ENCODE measurements around the gene PLEKHH1.

Gene PLEKHH1

DNA sequence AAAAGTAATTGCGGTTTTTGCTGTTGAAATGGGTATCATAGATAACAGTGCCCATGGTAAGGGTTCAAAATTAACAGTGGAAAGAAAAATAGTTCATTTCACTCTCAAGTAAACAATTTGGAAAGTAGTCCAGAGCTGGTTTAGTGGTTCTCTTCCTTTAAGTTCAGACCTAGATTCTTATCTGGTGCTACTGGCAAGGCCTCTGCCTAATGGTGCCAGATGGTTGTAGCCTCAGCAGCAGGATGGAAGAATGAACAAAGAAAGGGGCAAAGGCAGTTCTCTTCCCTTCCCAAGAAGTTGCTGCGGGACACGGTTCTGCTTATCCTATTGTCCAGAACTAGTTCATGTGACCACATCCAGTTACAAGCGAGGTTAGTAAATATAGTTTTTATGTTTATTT, 97.1 kb downstream of the PLEKHH1 start:
- DNase-seq (ENCODE audit: low read depth): no peak

DNA sequence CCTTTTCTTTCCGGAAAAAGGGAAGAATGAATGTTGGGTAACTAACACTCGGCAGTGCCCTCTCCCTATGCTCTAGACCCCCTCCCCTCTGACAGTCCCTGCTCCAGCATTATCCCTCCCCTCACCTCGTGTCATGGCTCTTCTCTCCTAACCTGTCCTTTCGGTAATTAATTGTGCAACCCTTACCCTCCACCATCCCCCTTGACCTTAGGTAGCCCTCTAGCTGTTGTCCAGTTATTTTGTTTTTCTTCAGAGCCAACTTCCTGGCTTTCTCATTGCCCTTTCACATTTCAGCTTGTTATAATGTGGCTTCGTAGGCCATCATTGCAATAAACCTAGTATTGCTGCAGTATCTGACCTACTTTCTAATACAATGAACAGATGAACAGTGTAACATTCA, 97.8 kb downstream of the PLEKHH1 start:
- DNase-seq (ENCODE audit: low read depth): no peak

DNA sequence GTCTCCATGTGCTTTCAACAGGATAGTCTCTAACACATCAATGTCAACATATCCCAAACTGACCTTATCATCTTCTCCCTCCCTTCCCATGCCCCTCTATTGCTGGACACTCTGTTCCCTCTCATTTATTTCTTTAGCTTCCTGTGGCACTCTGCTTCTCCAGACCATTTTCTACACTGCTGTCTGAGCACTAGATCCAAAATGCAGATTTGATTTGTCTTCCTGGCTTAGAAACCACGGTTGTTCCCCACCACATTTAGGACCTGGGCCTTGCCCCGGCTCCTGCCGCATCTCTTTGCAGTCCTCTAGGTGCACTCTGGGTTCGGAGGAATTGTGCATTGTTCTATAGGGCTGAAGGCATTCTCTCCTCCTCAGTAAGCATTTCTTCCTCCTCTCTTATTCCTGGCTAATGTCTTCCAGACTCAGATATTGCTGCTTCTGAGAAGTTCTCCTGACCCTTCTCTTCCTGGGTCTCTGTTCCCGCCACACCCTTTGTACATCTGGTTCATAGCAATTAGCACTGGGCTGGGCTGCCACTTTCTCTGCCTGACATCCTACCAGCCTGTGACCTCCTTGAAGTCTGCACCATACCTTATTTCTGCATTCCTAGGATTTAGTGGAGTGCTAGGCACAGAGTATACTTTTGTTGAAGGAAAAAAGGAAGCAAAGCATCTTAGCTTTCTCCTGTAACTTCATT, 100.5 kb downstream of the PLEKHH1 start:
- DNase-seq (ENCODE audit: low read depth): no peak

DNA sequence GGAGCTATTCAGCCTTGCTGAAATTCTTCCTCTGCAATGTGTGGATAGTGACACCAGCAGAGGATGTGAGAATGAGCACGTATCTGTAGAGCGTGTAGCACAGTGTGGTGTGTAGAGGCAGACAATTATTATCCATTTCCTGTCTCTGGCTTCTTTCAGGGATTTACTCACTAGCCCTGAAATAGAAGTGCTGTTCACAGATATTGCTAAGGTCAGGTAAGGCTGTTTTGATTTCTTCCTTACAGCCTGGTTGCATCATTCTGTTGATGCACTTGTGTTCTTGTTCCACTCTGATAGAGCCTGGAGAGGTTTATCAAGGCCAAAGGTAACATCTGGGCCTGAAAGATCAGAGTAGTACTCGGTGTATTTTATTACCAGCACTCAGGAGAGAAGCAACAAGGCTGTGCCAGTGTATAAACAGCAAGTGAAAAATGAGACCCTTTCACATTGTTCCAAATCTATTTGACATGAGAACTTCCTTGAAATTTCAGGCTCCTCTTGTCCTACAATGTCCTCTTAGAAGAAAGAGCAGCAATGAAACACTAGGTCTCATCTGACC, 103.3 kb downstream of the PLEKHH1 start:
- DNase-seq (ENCODE audit: low read depth): no peak

DNA sequence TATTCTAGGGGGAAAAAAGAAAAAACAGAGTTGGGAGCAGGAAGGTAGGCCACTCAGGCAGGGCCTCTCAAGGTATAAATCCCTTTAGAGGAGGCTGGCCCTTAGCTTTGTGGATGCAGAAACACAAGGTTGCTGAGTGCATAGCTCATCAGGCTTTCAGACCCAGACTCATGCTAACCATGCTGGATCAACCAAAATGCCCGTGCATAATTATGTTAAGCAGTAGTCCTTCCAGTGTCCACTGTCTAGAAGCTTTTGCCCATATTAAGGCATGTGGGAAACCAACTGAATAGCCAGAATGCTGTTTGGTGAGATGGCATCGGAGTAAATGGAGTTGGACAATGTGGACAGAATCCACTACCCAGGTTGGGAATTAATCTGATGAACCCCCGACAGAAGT, 105.6 kb downstream of the PLEKHH1 start:
- DNase-seq (ENCODE audit: low read depth): no peak

All from T follicular helper cell (primary cell).